ENCODE measurements around the gene EMC9.
"Not testable (repeated sequence)": the region's sequence is repeated elsewhere in the genome, so short reads cannot be mapped to it uniquely, and the experiment has no call there.

The EMC9 gene

DNA sequence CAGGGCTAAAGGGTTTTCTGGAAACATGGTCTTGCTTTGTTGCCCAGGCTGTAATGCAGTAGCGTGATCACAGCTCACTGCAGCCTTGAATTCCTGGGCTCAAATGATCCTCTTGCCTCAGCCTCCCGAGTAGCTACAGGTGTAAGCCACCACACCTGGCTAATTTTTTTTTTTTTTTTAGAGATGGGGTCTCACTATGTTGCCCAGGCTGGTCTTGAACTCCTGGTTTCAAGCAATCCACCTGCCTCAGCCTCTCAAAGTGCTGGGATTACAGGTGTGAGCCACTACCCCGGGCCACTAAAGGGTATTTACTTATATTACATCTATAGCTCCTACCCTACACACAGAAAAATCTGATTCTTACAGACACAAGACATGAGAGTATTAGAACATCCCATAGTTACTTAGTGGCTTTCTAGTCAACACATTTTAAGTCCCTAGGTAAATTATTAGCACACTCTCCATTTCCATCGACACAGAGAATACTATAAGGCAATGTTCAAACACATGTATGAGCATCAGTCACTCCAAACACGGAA lies 33.0 kb downstream of the EMC9 start:
- DNase-seq (ENCODE audit: low read depth), result no peak

DNA sequence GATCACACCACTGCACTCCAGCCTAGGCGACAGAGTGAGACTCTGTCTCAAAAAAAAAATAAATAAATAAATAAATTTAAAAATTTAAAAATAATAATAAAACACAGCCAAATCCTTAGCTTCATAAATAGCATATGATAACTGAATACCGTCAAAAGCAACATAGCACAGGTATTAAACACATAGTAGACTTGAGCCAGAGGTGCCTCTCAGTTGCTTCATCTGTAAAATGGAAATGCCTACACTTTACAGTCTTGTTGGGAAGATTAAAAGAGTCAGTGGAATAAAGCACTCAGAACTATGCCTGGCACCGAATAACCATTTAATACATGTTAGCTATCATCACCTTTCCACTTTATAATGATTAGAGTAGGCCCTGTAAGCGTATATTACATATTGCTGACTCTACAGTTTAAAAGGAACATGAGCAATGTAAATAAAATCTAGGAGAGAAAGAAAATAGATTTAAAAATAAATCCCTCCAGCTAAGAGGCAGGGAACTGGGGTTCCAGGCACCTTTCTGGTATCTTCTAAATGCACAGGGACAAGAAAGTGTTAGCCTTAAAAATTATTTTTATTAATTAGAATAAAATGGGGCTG lies 34.6 kb downstream of the EMC9 start:
- DNase-seq (ENCODE audit: low read depth), result no peak

DNA sequence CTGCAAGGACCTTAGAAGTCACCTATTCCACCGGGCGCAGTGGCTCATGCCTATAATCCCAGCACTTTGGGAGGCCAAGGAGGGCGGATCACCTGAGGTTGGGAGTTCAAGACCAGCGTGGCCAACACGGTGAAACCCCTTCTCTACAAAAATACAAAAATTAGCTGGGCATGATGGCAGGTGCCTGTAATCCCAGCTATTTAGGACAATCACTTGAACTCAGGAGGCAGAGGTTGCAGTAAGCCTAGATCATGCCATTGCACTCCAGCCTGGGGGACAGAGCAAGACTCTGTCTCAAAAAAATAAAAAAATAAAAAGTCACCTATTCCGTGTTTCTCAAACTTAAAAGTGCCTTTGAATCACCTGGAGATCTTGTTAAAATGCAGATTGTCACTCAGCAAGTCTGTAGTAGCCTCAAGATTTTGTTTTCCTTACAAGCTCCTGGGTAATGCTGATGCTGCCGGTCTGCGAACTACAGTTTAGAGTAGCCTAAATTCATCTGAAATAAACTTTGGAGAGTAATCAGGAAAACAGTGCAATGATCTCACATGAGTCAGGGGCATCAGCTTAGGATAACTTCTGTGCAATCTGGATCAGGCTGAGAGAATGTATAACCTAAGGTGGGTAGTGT lies 35.7 kb downstream of the EMC9 start:
- not testable (repeated sequence) for DNase-seq (ENCODE audit: low read depth)

DNA sequence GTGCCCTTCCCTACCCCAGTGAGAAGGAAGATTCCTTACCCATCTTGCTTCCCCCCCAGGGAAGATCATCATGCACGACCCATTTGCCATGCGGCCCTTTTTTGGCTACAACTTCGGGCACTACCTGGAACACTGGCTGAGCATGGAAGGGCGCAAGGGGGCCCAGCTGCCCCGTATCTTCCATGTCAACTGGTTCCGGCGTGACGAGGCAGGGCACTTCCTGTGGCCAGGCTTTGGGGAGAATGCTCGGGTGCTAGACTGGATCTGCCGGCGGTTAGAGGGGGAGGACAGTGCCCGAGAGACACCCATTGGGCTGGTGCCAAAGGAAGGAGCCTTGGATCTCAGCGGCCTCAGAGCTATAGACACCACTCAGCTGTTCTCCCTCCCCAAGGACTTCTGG lies 37.9 kb downstream of the EMC9 start:
- DNase-seq (ENCODE audit: low read depth), result no peak

DNA sequence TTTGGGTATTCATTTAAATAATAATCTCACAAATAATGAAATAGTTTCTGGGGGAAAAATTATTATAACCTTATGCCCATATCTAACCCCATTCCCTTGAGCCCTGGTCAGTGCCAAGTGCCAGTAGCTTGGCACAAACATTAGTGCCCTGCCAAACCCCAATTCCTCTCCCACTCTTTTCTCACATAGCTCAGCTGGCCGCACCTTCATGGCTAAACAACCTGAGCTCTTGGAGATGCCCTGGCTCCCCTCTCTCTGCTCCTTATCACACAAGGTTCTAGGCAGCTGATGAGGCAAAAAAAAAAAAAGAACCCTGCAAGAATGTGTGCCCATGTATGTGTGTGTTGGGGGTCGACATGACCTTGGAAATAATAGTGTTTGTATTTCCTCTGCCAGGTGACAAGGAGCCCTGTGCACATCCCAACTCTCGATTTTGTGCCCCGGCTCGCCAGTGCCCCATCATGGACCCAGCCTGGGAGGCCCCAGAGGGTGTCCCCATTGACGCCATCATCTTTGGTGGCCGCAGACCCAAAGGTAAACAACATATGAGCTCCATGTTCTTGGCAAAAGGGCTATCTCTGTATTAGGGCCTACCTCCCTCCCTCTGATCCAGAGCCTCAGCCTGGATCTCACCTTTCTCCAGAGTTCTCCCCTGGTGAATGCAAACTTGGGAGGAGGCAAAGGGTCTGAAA lies 38.9 kb downstream of the EMC9 start:
- no peak for DNase-seq (ENCODE audit: low read depth)

DNA sequence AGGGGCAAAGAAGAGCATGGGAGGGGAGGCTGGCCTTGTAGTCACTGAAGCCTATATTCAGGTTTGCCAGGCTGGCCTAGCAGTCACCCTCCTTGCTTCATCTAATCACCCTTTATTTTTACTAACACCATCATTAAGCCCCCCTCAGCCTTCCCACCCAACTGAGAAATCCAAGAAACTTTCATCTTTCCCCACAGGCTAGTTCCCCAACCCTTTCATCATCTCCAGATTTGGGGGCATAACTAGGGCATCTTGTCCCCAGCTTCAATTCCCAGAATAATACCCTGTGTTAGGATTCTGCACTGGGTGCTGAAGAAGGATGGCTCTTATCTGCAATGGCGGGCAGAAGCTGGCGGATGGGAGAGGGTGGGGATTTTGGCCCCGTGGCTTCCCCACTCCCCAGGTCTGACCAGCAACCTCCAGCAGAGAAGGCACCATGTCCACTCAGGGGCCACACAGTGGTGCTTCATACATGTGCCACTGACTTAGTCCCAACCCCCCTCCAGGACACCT lies 40.4 kb downstream of the EMC9 start:
- no peak for DNase-seq (ENCODE audit: low read depth)

DNA sequence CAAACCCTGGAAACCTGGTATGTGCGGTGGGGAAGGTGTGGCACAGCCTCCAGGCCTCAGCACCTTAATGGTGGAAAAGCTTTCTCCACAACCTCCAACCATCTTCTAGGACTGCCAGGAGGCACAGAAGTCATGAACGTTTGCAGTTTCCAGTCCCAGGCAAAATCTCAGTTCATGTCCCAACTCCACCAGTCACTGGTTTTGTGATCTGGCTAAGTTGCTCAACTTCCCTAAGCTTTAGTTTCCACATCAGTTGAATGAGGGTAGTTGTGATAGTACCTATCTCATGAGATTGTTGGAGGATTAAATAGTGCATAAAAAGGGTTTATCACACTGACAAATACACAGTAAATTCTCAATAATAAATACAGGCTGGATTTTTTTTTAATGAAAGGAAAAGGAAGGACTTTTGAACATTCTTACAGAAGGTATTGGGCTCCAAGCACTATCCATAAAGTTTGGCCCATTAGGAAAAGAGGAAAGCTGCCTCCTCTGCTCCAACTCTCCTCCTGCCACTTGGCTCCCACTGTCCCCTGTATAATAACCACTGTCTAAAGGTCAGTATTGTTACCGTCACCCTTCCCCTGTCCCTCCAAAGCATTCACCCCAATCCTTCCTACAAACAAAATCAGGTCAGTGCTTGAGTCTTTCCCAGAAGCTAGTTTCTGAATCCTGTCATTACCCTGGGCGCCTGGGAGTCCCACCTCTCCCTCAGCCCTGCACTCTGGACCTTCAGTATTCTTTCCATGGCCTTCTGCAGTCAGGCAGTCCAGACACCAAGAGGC lies 41.0 kb downstream of the EMC9 start:
- DNase-seq (ENCODE audit: low read depth), result no peak

DNA sequence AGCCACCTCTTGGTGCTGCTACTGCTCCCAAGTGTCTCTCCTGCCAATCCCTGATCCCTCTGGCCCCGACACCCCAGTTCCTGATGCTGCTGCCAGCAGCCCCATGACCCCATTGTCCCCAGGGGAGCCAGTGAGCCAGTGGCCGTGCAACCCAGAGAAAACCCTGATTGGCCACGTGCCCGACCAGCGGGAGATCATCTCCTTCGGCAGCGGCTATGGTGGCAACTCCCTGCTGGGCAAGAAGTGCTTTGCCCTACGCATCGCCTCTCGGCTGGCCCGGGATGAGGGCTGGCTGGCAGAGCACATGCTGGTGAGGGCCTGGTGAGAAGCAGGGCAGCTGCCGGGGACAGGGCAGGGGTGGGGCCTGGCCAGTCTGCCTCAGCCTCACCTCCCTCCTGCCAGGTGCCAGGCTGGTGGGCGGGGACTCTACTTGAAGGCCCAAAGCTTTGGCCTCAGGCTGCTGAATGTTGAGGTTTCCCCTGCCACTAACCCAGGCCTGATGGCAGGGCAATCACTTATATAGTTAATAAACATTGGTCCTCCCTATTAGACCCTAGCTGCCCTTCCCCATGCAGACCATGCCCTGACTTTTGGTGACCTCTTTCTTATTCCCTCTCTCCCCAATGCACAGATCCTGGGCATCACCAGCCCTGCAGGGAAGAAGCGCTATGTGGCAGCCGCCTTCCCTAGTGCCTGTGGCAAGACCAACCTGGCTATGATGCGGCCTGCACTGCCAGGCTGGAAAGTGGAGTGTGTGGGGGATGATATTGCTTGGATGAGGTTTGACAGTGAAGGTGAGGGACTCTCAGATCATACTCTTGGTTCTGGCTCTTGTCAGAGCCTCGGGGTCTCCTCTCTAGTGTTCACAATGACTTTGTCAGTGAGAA lies 42.2 kb downstream of the EMC9 start:
- no peak for DNase-seq (ENCODE audit: low read depth)

DNA sequence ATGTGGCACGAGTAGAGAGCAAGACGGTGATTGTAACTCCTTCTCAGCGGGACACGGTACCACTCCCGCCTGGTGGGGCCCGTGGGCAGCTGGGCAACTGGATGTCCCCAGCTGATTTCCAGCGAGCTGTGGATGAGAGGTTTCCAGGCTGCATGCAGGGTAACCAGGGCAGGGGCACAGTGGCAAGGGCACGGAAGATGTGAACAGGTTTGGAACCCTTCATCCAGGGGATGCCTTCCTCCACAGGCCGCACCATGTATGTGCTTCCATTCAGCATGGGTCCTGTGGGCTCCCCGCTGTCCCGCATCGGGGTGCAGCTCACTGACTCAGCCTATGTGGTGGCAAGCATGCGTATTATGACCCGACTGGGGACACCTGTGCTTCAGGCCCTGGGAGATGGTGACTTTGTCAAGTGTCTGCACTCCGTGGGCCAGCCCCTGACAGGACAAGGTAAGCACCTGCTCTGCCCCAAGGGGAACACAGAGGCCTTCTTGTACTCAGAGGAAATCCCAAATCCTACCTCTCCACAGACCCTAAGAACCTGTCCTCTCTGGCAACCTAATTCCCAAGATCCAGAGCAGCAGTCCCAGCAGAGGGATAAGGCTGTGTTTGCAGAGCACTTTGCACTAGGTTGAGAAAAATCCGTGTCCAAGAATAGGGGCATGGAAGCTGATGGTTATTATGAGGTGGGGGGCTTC lies 43.0 kb downstream of the EMC9 start:
- no peak for DNase-seq (ENCODE audit: low read depth)

DNA sequence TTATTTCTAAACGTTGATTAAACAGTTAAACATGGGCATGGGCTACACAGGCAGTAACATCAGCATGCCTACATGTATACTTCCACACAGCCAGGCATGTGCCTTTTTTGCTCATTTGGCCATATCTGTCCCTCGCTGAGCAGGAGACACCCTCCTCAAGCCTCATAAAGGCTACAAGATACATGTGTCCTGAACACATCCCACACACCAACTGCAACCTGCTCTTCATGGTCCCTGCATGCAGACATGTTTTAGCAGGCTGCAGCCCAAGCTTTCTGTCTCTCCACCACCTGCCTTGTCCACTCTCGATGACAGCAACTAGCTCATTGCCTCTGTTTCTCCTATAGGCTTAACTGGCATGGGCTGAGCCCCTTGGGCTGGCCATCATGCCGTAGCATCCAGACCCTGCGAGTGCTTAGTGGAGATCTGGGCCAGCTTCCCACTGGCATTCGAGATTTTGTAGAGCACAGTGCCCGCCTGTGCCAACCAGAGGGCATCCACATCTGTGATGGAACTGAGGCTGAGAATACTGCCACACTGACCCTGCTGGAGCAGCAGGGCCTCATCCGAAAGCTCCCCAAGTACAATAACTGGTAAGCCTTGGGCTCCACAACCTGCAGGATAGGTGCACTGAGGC lies 44.7 kb downstream of the EMC9 start:
- DNase-seq (ENCODE audit: low read depth), result no peak

DNA sequence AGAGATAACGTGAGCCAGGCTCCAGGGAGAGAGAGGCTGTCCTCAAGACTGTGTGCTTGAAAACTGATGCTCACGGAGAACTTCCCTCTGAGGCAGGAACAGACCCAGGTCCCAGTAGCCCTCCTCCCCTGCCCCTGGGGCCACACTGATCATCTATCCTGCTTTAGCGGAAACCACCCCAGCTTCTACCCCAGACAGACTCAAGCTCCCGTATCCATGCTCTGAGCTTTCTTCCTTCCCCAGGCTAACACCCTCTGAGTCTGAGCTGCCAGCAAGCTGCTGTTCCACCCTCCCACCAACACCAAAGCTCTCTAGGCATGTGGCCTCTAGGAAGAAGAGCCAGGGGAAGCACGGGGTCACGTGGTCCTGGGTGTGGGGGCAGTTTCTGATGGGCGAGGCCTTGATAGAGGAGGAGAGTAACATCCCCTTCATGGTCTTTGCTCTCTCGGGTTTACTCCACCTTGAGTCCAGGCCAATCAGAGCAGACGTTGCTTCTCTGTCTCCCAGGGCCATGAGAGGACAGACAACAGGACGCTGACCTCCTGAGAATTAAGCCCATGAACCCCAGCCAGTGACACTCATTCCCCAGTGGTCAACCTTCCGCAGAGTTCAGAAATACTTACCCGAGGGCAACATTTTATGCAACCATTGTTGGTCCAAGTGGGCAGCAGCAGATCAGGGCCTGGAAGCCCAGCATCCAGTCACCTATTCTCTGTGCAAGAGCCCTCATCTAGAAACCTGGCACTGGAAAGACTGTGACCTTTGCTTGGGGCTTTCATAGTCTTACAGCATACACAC lies 45.9 kb downstream of the EMC9 start:
- peak; percentile 48 for DNase-seq (ENCODE audit: low read depth)

DNA sequence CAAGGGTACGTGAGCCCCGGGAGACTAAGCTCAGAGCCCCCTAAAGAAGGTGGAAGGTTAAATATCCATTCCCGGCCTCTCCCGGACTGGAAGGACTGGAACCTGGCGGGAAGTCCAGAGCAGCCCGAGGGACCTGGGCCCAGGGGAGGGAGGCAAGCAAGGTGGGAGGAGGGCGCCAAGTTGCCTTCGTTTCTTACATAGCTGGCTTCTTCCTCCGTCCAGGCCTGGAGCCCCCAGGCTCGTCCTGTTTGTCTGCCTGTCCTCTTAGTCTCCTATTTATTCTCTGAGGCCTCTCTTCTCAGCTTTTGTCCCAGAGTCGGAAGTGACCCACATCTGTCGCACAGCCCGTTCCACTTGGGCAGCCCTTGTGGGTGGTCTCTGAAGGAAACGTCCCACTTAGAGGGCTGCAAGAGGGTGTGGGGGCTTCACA lies 46.5 kb downstream of the EMC9 start:
- DNase-seq (ENCODE audit: low read depth), result no peak

DNA sequence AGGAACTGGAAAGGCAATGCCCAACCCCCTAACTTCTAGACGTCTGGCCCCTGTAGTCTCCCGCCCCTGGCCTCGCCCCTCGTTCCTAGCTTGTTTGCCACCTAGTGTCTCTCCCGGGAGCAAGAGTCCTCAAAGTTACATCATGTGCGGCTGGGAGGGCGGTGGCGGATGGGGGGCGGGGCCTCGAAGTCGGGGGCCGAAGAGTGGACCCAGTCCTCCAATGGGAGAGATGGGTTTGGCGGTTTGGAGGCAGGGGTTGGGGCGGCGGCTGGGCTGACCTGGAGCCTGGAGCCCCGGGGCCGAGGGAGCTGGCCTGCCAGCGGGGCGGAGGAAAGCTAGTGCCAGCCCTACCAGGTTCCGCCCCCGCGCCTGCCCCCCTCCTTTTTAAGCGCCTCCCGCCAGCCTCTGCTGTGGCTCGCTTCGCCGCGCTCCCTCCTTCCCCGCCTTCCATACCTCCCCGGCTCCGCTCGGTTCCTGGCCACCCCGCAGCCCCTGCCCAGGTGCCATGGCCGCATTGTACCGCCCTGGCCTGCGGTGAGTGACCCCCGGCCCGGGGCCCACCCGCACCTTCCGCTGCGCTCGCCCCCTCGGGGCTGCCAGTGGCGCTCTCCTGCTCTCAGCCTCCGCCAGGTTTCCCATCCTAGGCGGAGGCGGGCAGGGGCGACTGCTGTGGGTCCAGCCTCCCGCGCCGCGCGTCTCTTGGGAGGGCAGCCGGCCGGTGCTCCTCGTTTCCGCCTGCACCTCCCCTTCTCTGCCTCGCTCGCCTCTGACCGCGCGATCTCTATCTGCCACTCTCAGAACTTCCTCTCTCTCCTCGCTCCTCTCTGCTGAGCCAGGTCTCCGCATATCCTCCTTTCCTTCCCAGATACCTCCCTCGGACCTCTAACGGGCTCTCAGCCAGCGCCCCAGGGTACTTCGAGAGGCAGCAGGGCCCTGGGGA lies 47.2 kb downstream of the EMC9 start, which contains the start of gene PCK2:
Gene PCK2, plus strand, starts transcription at position 411 of the 940 bp plus-strand sequence. Its CDS starts 95 bp downstream, at position 506.
- peak; percentile 95 for DNase-seq (ENCODE audit: low read depth)

DNA sequence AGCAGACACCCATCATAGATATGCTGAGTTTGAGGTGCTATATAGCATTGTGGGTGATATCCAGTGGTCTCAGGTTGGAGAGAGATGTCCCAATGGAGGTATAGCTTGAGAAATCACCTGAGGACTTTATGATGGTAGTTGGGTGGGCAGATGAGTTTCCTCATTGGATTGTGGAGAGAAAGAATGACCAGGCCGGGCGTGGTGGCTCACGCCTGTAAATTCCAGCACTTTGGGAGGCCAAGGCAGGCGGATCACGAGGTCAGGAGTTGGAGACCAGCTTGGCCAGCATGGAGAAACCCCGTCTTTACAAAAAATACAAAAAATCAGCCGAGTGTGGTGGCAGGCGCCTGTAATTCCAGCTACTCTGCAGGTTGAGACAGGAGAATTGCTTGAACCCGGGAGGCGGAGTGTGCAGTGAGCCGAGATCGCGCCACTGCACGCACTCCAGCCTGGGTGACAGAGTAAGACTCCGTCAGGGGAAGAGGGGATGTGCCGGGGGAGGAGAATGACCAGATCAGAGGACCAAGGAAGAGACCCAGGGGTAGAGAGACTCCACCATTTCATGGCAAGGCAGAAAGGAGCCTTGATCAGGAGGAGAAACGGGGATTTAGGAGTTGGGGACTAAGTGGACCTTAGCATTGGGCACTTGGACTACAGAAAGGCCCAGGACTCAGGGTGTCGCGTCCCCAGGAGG lies 48.0 kb downstream of the EMC9 start:
- no peak for DNase-seq (ENCODE audit: low read depth)

DNA sequence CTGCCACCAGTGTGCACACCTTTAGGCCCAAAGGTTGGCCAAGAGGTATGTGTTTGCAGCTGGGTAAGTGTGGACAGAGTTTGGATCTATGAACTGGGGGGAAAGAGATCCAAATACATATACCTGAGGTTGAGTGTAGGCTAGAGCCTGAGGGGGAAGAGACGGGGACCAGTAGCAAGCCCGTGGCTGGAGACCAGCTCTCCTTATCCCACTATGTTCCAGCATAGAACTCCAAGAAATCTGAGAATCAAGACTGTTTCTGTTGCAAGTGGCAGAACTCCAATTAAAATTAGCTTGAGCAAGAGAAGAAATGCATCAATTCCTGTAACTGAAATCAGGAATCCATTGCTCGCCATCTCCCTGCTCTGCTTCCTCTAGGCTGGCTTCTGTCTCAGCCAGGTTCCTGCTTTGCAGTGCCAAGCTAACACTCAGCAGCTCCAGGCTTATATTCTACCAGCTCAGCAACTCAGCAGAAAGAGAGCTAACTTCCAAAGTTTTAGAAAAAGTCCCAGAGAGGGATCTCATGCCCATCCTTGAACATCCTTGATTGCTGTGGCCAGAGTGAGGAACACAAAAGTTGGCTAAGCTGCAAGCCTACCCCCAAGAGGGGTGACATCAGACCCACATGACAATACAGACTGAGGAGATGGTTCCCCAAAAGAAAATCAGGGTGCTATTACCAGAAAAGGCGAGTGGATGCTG lies 48.7 kb downstream of the EMC9 start:
- DNase-seq (ENCODE audit: low read depth), result peak; percentile 69

DNA sequence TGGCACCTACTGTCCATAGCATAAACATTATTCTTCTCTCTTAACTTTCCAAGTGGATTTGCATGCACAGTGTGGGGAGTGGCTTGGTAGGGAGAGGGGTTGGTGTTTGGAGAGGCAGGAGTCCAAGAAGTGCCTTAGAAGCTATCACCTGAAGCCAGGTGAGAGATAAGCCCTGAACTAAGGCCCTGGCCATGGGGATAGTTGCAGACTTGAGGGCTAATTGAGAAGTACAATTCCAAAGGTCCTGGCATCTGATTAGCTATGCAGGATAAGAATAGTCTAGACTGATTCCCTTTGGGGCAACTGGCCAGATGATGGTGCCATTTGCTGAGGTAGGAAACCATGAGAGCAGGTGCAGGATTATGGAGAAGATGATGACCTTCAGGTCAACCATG lies 49.3 kb downstream of the EMC9 start:
- DNase-seq (ENCODE audit: low read depth), result no peak

DNA sequence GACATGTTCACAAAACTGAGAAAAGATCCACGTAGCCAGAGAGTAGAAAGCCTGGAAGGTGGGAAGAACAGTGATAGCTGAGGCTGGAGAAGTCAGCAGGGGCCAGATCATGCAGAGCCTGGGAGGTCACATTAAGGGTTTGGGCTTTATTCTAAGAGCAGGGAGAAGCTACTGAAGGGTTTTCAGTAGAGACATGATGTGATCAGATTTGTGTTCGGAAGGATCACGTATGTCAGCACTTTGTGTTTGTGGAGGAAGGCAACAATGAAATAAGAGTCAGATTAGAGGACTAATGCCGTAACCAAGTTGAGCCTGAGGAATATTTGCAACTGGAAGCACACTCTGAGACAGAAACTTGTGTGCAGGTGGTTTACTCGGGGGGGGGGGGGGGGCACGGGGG lies 51.5 kb downstream of the EMC9 start:
- no peak for DNase-seq (ENCODE audit: low read depth)
